K562 (cell line): Measurements from ENCODE around the gene SLC37A4. TPM values are rescaled to one million over a fixed set of nuclear protein-coding genes. Genes with fewer than 3 reads are reported as not detected.
A peak's percentile ranks its signal among the peaks of the same experiment; 100 is the strongest.

Experiments
- ARID4B ChIP-seq: sonication (generic); formaldehyde crosslinking; IDR thresholded peaks from 2 replicates; pipeline ENCODE4 v1.8.0; 2022; ENCODE audit warnings: mild to moderate bottlenecking, missing genetic modification reagents
- E2F1 ChIP-seq: sonication (generic); formaldehyde crosslinking; IDR thresholded peaks from 2 replicates; pipeline ENCODE4 v1.8.1; 2023; ENCODE audit warnings: mild to moderate bottlenecking, missing genetic modification reagents, moderate library complexity
- EHMT2 ChIP-seq: fragments of 450-650 bp; IDR thresholded peaks from 2 replicates; pipeline ENCODE4 v1.6.1; 2018; ENCODE audit warnings: antibody characterized with exemption
- FOXK2 ChIP-seq, 2 experiments: fragments of 450-650 bp; IDR thresholded peaks in 1 of 2; conservative IDR thresholded peaks in 1 of 2; 2 replicates each; pipeline ENCODE4 v1.6.1; 2016; ENCODE audit warnings: low read depth in 2 of 2, mild to moderate bottlenecking in 1 of 2
- ID3 ChIP-seq, 2 experiments: fragments of 250-450 bp in 1 of 2; fragments of 450-650 bp in 1 of 2; sonication (Bioruptor Pico) in 1 of 2; IDR thresholded peaks; 2 replicates each; pipeline versions ENCODE4 v1.6.1 to v1.8.0; 2016 to 2021; ENCODE audit warnings: mild to moderate bottlenecking in 2 of 2, moderate library complexity in 2 of 2, missing compliant biosample characterization in 1 of 2, missing genetic modification characterization in 1 of 2
- ILF3 ChIP-seq: fragments of 450-650 bp; IDR thresholded peaks from 2 replicates; pipeline ENCODE4 v1.6.1; 2018; ENCODE audit warnings: antibody characterized with exemption, mild to moderate bottlenecking, moderate library complexity, borderline replicate concordance
- MYC ChIP-seq, 2 experiments: fragments of 250-450 bp in 1 of 2; sonication (Bioruptor Pico) in 1 of 2; IDR thresholded peaks; 2 replicates each; pipeline versions ENCODE4 v1.5.1 to v1.6.1; 2012 to 2021; ENCODE audit warnings: low read depth in 2 of 2, borderline replicate concordance in 1 of 2, improper control_type of control experiment in 1 of 2, low read length in 1 of 2, mild to moderate bottlenecking in 1 of 2, moderate library complexity in 1 of 2
- PHB ChIP-seq: fragments of 250-450 bp; sonication (Bioruptor Pico); IDR thresholded peaks from 2 replicates; pipeline ENCODE4 v1.5.0; 2021
- POLR2B ChIP-seq: fragments of 450-650 bp; IDR thresholded peaks from 2 replicates; pipeline ENCODE4 v1.6.1; 2018; ENCODE audit warnings: low read depth; ENCODE audit not compliant: partially characterized antibody
- PRPF4 ChIP-seq: fragments of 200-400 bp; formaldehyde crosslinking; IDR thresholded peaks from one replicate; pipeline ENCODE4 v1.6.1; 2017; ENCODE audit warnings: low read length, low read depth, mild to moderate bottlenecking; ENCODE audit not compliant: insufficient read depth, poor library complexity, severe bottlenecking
- SNRNP70 ChIP-seq: fragments of 200-400 bp; formaldehyde crosslinking; optimal IDR thresholded peaks from 2 replicates; pipeline ENCODE3; 2017; ENCODE audit warnings: low read depth, low read length
- SRSF3 ChIP-seq: fragments of 200-400 bp; formaldehyde crosslinking; IDR thresholded peaks from 2 replicates; pipeline ENCODE4 v1.6.1; 2016; ENCODE audit warnings: mild to moderate bottlenecking, low read length, moderate library complexity; ENCODE audit not compliant: insufficient read depth
- ZNF143 ChIP-seq: sonication (generic); formaldehyde crosslinking; IDR thresholded peaks from 2 replicates; pipeline ENCODE4 v1.9.0; 2022; ENCODE audit warnings: mild to moderate bottlenecking, missing genetic modification reagents
- ZNF239 ChIP-seq: fragments of 250-450 bp; sonication (Bioruptor Pico); IDR thresholded peaks from 2 replicates; pipeline ENCODE4 v1.4.0; 2020; ENCODE audit warnings: mild to moderate bottlenecking
- polyA plus RNA-seq, 8 experiments: library from polyadenylated mRNA; depleted of rRNA in 4 of 8; stranded (reverse) in 5 of 8; unstranded in 3 of 8; fragments of >200 nt; fragmentation: Nextera tagmentation in 2 of 8; fragmentation: Illumina TruSeq in 1 of 8; extraction: Ambion mirVana in 2 of 8; extraction: Trizol in 1 of 8; gene quantifications; 2 replicates each; pipeline versions ENCODE4 v1.2.1 to v1.2.3, GENCODE V29; 2011 to 2014; ENCODE audit warnings: inconsistent platforms in 1 of 8, missing spikeins in 1 of 8
- total RNA-seq, 7 experiments: library from RNA; depleted of rRNA in 6 of 7; stranded (reverse); fragments of >200 nt in 6 of 7; fragmentation: Illumina TruSeq in 2 of 7; extraction: Trizol in 2 of 7; gene quantifications; 2 replicates each; pipeline versions ENCODE4 v1.2.1 to v1.2.3, GENCODE V29; 2011 to 2021; ENCODE audit warnings: low replicate concordance in 1 of 7
- TF ChIP-seq, protein P1 (sequence below): sonication (generic); formaldehyde crosslinking; IDR thresholded peaks from 2 replicates; pipeline ENCODE4 v1.8.0; 2022; ENCODE audit warnings: mild to moderate bottlenecking, missing genetic modification reagents, borderline replicate concordance
- TF ChIP-seq, protein P2 (sequence below), 2 experiments: fragments of 450-650 bp in 1 of 2; sonication (generic) in 1 of 2; formaldehyde crosslinking in 1 of 2; IDR thresholded peaks in 1 of 2; conservative IDR thresholded peaks in 1 of 2; 2 replicates each; pipeline versions ENCODE4 v1.6.1 to v1.8.1; 2016 to 2023; ENCODE audit warnings: mild to moderate bottlenecking in 2 of 2, moderate library complexity in 2 of 2, inconsistent platforms in 1 of 2, missing genetic modification reagents in 1 of 2

Gene SLC37A4
- total and polyA plus RNA-seq, 9 of the 15 experiments (the other 6 are each of a cell fraction or from before 2014, with no cell fraction given) = 24.7 to 73.9 (median 40.7) TPM

DNA sequence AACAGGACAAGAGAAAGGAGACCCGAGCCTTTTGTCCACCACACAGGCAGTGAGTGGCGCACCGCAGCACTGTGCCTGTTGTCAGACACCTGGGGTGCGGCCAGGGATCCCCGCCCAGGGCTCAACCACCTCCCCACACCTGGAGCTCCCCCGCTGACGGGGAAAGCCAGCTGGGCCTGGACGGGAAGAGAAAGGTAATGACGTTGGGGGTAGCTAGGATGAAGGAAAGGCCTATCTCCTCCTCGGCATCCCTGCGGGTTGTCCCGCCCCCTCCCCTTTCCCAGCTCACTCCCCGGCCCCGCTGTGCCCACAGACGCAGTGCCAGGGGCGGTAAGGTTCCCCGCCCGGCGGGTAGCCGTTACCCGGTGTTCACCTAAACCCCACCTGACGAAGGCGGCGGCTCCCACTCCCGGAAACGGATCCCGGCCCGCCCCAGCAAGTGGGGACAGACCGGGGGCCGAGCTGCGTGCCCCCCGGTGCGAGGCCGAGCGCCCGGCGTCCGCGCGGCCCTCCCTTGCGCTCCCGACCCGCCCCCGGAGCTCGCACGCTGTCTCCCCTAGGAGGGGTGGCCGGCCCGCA is 25.8 kb upstream of the SLC37A4 start (continued):
- TF ChIP-seq MYC (IDR thresholded peaks at IDR 0.05; ENCODE audit: low read depth, low read length) (no peak), MYC (CRISPR knock-in tag; IDR thresholded peaks at IDR 0.05; ENCODE audit: borderline replicate concordance, low read depth) (no peak), ILF3 (peak; percentile 65; the same call in 1 of the 2 replicates), ID3 (CRISPR knock-in tag; IDR thresholded peaks at IDR 0.05) (no peak), ID3 (tag; IDR thresholded peaks at IDR 0.05) (0 out of 2 replicates have a peak, but pooled peaks have one; percentile 17), SRSF3 (peak; percentile 94; the same call in 1 of the 2 replicates), ARID4B (CRISPR knock-in tag) (peak; percentile 51), ZNF143 (CRISPR knock-in tag) (peak; percentile 21), EHMT2 (no peak), FOXK2 (conservative IDR thresholded peaks at IDR 0.05 in 1 of 2, IDR thresholded peaks at IDR 0.05 in 1 of 2; ENCODE audit: low read depth in 2 of 2) (no peak), E2F1 (CRISPR knock-in tag) (0 out of 2 replicates have a peak, but pooled peaks have one; percentile 38), POLR2B (no peak), PHB (CRISPR knock-in tag) (peak; percentile 13; the same call in 1 of the 2 replicates), SNRNP70 (no peak), PRPF4 (peak; percentile 66), ZNF239 (CRISPR knock-in tag) (no peak)
- TF ChIP-seq, protein P1, sequence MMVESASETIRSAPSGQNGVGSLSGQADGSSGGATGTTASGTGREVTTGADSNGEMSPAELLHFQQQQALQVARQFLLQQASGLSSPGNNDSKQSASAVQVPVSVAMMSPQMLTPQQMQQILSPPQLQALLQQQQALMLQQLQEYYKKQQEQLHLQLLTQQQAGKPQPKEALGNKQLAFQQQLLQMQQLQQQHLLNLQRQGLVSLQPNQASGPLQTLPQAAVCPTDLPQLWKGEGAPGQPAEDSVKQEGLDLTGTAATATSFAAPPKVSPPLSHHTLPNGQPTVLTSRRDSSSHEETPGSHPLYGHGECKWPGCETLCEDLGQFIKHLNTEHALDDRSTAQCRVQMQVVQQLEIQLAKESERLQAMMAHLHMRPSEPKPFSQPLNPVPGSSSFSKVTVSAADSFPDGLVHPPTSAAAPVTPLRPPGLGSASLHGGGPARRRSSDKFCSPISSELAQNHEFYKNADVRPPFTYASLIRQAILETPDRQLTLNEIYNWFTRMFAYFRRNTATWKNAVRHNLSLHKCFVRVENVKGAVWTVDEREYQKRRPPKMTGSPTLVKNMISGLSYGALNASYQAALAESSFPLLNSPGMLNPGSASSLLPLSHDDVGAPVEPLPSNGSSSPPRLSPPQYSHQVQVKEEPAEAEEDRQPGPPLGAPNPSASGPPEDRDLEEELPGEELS (CRISPR knock-in tag) = peak; percentile 38; the same call in 1 of the 2 replicates
- TF ChIP-seq, protein P2, sequence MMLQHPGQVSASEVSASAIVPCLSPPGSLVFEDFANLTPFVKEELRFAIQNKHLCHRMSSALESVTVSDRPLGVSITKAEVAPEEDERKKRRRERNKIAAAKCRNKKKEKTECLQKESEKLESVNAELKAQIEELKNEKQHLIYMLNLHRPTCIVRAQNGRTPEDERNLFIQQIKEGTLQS (IDR thresholded peaks at IDR 0.05) = no peak
- TF ChIP-seq, protein P2 (CRISPR knock-in tag; conservative IDR thresholded peaks at IDR 0.05) = no peak
